GM19324 (cell line): Measurements from ENCODE around the gene IRF4.
A peak's percentile ranks its signal among the peaks of the same experiment; 100 is the strongest.

ENCODE experiments used
- ATAC-seq: cut with Tn5 transposase; IDR thresholded peaks from one replicate; pipeline ENCODE4 v1.9.1; 2021; ENCODE audit warnings: mild to moderate bottlenecking, moderate library complexity; ENCODE audit not compliant: unreplicated experiment, low FRiP score

Gene IRF4

DNA sequence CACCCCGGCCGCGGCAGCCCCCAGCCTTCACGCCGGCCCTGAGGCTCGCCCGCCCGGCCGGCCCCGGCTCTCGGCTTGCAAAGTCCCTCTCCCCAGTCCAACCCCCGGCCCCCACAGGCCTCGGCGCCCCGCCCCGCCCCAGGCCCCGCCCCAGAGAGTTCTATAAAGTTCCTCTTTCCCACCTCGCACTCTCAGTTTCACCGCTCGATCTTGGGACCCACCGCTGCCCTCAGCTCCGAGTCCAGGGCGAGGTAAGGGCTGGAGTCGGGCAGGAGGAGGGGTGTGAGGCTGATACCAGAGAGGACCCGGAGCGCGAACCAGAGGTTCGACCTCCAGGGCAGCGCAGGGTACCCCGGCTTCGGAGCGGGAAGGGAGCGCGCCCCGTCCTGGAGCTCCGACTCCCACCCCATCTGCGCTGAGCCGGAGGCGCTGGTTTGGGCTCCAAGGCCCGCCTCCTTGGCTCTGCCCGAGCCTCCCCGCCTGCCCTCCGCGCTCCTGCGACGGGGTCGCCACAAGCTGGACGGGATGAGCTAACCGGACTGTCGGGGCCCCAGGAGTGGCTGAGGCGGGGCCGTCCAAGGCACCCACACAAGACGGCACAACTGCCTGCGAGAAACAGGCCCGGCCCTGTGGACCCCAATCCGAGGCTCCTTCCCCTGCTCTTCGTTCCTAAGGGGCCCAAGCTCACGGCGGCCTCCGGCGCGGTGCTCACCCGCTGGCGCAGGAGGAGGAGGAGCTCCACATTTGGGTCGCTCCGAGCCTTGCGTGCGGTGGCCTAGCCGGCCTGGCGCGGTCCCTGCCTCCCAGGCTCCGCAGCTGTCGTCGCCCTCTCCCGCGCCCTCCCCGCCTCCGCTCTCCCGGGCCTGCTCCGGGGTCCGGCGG, at the start of gene IRF4:
Gene IRF4, plus strand, starts transcription at position 194 of the 882 bp plus-strand sequence. CDS start 1,401 bp downstream, outside the sequence.
- ATAC-seq: peak; percentile 54

GRCh38 chr6:341914-342831, 49.4 kb upstream of the IRF4 start:
- ATAC-seq: no peak

- ATAC-seq: no peak
Observed at GRCh38 chr6:342832-343179, 48.7 kb upstream of the IRF4 start.

DNA sequence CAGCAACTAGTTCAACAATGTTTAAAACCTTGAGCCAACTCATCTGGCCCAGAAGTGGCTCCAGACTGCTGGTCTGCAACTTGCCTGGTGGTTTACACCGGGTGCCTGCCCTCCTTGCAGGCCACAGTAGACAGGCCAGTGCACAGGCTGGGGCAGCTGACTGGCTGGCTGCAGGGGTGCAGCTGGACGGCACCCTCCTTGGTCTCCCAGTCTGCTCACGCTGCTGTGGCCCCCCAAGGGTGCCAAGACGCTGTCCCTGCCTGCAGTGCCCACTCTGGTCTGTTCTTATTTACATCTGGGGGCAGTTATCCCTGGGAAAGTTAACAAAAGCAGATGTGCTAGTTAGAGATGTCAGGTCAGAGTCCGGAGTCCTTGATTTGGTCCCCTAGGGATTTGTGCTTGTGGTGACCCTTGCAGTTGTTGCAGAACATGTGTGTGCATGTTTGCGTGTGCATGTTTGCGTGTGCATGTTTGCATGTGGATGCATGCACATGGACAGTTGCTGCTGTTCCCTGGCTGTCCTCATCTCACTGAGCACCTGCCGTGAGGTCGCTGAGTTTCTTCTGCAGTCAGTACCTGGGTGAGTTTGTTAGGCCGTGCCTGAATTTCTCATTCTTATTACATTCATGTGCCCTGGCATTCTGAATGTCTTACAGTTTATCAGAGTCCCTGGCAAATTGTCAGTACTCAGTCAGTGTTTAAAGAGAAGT, 48.2 kb upstream of the IRF4 start:
- no peak for ATAC-seq

- no peak for ATAC-seq
Observed at GRCh38 chr6:343960-344815, 47.4 kb upstream of the IRF4 start.

DNA sequence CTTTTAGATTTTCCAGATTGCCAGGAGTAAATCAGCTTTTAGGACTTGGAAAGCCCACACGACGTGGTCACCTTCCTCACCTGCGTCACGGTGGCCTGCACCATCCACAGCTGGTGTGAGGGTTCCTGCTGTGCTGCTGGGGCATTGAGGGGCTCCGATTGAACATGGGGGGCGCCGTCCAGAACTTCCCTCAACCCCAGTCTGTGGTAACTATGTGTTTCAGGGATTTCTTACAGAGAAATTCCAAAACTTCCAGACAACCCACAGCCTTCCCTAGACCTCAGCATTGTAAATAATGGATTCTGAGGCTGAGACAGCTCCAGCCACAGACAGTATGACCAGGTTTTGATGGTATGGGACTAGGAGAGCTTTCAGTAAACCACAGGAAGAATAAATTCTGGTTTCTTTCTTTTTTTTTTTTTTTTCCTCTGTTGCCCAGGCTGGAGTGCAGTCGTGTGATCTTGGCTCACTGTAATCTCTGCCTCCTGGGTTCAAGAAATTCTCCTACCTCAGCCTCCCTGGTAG, 46.7 kb upstream of the IRF4 start:
- ATAC-seq: no peak

DNA sequence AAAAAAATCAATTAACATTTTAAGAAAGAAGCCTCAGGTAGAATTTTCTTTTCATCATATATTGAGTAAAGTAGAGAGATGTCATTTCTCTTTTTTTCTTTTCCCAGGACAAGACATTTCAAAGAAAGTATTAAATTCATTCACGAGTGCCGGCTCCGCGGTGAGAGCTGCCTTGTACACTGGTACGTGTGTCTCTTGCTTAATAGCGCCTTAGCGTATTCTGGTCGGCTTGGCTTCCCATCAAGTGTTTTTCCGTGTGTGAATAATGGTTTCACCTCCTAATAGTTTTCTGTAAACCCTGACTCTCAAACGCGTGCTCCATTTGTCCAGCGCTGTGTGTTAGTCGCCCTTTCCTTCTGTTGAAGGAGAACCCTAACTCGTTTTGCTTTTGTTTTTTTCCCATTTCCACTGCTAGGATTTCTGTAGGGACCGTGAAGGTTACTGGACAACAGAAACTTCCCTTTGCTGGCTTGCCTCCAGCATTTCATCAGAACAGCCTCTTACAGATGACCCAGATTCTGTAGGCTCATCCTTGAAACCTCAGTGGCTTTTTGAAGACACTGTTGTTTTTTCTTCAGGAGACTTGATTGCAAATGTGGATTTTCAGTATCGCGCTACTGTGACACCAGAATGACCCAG, 45.7 kb upstream of the IRF4 start:
- no peak for ATAC-seq

DNA sequence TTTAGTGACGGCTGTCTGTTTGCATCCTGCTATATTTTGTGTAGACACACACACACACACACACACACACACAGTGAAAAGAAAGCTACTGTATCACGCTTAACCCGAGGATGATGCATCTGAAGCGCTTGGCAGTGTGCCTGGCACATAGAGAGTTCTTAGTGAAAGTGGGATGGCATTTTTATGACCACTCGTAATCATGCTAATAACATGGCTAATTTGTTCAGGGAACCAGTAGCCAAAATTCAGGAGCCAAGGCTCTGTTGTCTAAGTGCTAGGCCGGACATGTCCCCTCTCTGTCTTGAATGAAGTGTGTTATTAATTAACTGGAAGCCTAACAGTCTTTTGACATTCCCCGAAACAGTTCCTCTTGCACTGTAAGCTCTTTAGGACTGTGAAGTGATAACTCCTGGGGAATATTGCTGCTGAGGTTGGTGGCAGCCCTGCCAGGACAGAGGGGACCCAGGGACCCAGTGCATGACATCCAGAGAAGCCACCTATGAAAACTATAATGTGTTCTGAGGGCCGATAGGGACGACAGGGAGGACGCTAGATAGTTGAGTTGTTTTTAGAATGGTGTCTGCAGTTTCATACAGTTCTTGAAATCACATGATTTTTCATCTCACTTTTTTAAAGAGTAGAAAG, 45.0 kb upstream of the IRF4 start:
- no peak for ATAC-seq

DNA sequence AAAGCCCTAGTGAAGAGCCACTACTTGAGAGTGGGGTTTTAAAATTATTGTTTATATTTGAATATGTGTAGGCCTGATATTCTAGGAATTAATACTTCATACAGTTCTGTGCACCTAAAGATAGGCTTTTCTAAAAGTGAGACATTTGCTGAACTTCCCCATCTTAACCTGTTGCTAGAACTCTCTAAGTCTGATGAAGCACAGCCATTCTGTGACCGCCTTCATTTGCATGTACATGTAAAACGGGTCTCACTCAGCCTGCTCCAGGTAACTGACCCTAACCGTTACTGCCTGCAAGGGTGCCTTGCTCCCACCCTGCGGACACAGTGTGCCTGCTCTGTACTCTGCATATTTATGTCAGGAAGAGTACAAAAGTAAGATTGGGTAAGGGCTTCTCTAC, 44.3 kb upstream of the IRF4 start:
- ATAC-seq: peak; percentile 72

GRCh38 chr6:347951-348859, 43.3 kb upstream of the IRF4 start:
- no peak for ATAC-seq

DNA sequence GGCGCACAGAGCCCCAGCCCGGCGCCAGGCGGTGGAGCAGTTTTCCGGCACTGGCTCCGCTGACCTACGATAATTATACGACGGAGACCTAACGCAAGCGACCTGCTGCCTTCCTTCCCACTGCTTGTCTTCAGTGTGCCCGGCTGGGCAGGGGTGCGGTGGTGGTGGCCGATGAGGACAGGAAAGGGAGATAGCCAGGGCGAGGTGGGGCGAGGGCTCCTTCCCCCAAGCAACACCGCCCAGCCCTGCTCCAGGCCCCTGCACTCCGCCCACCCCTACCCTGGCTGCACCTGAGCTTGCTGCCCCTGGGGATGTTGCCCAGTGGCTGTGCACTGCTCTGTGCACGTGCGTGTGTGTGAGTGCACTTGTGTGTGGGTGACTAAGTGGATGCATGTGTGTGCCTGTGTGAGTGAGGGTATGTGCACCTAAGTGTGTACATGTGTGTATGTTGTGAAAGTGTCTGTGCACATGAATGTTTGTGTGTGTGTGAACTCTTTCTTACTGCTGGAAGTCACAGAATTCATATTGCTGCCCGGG, 42.6 kb upstream of the IRF4 start:
- no peak for ATAC-seq

DNA sequence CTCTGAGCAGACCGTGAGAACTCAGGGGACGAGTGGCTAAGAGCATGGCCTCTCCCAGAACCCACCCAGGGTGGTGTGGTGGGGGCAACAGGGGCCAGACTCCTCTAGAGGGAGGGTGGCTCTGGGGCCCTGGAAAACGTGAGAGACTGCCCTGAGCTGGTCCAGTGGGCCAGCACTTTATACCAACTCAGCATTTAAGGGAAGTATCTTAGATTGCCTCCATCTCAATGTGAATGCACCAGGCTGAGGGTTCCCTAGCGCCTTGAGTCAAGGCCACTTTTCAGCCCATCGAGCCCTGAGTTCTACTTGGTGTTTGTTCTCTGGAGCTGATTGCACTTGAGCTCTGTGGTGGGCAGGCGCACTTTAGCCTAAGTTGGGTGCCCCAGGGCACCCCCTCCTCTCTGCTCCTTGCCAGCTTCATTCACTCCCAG, 42.0 kb upstream of the IRF4 start:
- no peak for ATAC-seq

- ATAC-seq: no peak
Observed at GRCh38 chr6:350371-350770, 41.2 kb upstream of the IRF4 start.

DNA sequence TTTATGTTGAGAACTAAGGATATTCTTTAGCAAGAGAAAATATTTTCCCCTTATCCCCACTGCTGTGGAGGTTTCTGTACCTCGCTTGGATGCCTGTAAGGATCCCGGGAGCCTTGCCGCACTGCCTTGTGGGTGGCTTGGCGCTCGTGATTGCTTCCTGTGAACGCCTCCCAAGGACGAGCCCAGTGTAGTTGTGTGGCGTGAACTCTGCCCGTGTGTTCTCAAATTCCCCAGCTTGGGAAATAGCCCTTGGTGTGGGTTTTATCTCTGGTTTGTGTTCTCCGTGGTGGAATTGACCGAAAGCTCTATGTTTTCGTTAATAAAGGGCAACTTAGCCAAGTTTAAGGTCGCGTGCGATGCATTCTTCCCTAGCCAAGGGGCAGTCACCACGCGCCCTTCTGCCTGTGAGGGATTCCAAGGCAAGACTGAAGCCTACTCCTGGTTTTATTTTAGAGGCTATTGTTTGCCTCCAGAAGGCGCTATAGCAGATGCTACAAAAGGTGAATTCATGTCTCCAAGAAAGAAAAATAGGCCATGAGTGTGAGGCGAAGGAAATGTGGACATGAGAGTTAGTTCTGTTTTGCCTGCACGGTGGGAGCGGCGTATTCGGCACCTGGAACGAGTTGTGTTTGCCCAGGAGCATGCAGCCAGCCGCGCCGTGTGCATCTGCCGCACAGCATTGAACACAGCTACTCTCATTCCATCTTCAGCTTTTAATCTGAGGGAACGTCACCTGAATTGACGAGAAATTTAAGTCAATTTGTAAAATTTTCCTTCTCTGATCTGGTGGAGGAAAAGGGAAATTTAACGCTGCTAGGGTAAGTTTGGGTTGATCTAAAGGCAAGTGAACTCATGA, 40.3 kb upstream of the IRF4 start:
- no peak for ATAC-seq

DNA sequence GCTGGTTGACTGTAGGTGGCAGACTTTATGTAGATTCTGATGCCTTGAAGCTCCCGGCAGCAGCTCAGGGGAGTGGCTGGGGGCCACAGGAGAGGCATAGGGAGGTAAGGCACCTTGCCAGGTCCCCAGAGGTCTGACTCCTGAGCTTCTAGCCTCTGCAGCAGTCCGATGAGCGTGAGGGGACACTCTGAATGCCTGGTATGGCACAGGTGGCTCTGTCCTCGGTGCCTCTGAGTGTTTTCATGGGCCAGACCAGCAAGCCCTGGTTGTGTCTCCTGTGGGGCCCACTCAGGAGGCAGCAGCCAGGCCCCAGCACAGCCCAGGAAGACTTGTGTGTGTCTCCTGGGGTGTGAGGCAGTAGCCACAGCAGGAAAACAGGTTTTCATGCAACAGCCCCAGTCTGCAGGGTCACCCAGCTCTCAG, 39.7 kb upstream of the IRF4 start:
- no peak for ATAC-seq

DNA sequence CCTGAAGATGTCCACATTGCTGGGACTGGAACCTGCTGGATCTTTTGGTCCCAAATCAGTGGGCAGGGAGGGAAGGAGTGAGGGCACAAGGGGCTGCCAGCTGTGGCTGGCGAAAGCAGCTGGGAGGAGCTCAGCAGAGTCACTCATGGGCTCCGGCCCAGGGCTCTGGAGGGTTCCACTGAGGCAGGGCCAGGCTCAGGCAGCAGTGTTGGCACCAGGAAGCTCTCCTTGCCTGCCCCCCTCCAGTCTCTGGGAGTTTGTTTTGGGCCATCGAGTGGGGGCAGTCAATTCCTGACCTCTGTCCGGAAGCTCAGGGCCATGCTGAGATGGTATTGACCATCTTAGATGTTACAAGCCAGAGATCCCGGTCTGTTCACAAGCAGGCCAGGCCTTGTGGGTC, 39.1 kb upstream of the IRF4 start:
- no peak for ATAC-seq
